ENCODE results near the gene DTNB.

DNA sequence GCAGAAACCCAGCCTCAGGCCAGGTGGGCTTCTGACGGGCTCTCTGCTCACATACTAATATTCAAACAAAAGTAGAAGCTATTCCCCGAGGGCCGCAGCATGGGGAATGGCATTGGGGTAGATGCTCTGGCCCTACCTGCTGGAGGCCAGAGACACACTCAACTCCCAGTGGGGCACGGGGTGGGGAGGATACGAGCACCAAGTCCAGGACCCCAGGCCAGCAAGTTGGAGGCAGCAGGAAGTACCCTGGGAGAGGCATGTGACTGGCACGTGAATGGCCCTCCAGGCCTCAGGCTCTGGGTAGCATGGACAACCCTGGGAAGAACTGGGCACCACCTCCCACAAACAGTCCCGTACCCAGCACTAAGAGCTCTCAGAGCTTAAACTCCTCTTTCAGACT is 335.5 kb downstream of the DTNB start:
- TF ChIP-seq, protein P1, sequence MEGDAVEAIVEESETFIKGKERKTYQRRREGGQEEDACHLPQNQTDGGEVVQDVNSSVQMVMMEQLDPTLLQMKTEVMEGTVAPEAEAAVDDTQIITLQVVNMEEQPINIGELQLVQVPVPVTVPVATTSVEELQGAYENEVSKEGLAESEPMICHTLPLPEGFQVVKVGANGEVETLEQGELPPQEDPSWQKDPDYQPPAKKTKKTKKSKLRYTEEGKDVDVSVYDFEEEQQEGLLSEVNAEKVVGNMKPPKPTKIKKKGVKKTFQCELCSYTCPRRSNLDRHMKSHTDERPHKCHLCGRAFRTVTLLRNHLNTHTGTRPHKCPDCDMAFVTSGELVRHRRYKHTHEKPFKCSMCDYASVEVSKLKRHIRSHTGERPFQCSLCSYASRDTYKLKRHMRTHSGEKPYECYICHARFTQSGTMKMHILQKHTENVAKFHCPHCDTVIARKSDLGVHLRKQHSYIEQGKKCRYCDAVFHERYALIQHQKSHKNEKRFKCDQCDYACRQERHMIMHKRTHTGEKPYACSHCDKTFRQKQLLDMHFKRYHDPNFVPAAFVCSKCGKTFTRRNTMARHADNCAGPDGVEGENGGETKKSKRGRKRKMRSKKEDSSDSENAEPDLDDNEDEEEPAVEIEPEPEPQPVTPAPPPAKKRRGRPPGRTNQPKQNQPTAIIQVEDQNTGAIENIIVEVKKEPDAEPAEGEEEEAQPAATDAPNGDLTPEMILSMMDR (IDR thresholded peaks at IDR 0.05): no peak
- no peak for TF ChIP-seq EZH2 (IDR thresholded peaks at IDR 0.05; ENCODE audit: borderline replicate concordance, insufficient read depth, low read depth, low read length, poor library complexity, severe bottlenecking)

All from B cell (primary cell).